Left hindlimb (tissue), 1 donor: ENCODE measurements around the gene TEC.

Experiments used
- DNase-seq: peaks from one replicate; pipeline ENCODE4 v3.0.0-alpha.2; 2018

Gene TEC

DNA sequence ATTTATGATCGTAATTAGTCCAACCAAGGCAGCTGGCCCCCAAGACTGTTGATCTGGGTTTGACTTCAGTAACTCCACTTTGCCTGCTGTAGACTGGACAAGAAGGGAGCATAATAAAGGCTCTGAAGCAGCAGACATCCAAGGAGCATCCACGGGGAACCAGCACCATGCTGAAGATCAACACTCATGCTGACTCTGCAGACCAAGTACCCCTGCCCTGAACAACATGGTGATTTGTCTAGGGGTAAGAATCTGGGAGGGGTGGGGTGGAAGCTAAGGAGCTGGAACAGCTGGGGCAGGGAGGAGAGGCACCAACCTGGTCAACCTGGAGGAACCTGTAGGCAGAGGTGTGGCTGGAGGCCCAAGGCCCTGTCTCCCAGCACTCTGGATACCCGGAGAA, 2.1 kb downstream of the TEC start:
- no peak for DNase-seq

DNA sequence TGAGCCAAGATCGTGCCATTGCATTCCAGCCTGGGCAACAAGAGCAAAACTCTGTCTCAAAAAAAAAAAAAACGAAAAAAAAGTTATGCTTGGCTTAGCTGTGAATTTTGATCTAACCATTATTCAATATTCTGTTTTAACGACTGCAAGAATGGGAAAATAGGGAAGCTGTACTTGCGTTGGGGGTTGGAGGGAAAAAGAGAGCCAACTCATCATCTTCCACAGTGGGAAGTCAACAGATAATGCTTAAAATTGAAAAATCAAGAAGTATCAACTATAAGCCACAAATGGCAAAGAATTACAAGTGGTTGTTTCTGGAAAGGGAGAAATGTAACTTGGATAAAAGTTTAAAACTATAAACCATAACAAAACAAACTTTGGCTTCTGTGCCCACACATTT, 2.9 kb downstream of the TEC start:
- DNase-seq, result no peak

DNA sequence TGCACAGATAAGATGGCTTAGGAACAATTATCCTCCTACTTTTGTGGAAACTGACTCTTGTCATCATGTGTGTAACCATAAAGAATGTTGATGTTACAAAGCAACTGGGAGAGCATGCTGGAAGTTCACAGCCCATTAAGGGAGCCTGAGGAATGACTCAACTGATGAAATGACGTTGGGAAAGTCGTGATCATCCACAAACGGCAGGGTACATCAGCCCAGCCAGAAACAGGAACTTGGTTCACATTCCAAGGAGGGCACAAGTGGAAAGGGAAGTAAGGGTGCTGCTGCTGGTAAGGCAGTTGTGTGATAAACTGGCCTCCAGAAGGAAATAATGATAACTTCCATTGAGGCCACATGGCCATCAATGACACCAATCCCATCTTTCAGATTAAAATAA, 6.7 kb downstream of the TEC start:
- no peak for DNase-seq

DNA sequence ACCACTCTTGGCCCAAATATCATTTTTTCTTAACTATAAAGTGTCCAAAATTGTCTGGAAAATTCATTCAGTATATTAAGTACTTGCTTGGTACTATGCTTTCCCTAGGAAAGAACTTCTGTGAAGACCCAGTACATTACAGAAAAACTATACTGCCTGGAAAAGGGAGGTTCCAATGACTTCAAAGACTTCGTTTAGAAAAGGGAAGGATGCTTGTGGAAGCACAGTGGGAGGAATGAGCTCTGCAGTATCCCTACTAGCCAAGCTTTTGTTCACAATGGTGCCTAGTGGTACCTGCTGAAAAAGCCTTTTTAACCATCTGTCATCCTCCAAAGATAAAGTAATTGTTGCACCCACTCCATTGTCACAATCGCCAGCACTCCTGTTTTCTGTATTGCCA, 7.2 kb downstream of the TEC start:
- DNase-seq, result no peak

DNA sequence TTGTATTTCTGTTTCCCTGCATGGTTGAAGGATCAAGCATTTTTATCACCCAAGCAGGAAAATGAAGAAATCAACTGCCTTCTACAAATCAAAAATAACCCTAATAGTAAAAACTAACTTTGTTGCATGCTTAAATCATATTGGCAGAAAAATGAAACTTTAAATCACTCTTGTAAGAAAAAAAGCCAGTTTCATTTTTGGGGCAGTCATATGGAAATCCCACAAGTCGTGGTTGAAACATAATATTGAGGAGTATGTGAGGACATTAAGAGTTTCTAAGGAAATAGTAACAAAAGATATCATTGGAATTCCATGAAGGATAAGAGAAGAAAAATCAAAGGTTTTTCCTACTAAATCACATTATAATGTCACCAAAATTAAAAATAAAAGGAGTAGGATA, 8.4 kb downstream of the TEC start:
- no peak for DNase-seq

DNA sequence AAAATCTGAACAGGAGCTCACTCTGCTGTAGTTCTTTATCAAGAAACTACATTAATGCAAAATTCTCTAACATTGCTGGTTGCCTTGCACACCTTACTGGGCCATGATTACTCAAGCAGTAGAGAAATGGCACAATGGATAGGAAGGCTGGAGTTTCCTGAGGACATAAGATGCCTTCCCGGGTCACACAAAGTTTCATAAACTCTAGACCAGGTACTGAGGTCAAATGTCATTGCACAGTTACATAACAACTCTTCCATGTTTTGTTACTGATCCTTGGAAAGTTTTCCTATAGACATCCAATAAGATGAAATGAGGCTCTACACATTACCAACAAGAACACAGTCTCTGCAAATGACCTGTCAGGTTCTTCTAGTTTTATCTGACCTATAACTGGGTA, 9.9 kb downstream of the TEC start:
- DNase-seq, result no peak

DNA sequence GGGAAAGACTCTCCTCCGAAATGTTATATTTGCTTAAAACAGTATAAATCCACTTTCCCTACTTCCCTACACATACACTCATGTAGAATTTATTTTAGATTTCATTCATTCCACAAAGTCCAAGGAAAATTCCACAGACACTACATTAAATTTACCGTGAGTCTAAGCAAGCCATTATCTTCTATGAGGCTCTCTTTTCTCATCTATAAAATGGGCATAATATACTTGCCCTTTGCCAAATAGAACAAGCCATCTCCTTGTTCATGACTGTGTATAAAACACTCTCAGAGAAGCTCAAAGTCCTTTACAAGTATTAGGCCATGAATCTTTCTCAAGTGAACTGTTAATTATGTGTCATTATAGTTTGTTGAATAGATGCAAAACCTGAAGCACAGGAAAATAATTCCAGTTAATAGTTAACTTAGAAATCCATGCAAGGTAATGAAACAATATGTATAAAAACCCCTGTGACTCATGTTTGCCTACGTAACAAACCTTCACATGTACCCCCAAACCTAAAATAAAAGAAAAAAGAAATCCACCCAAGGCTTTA, 10.7 kb downstream of the TEC start:
- no peak for DNase-seq

DNA sequence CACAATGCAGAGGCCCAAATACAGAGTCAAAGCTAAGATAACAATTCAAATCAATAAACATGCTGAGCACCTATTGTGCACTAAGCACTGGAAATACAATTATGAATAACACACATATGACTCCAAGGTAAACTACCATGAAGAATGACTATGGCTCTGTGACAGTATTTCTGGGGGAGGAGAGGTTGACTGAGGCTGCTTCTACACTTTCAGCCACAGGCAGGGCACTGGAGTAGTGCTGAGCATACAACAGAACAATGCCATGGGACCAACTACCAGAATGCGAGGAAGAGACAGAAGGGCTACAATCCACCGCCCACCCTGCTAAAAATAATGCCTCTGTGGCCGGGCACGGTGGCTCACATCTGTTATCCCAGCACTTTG, 13.7 kb downstream of the TEC start:
- no peak for DNase-seq

DNA sequence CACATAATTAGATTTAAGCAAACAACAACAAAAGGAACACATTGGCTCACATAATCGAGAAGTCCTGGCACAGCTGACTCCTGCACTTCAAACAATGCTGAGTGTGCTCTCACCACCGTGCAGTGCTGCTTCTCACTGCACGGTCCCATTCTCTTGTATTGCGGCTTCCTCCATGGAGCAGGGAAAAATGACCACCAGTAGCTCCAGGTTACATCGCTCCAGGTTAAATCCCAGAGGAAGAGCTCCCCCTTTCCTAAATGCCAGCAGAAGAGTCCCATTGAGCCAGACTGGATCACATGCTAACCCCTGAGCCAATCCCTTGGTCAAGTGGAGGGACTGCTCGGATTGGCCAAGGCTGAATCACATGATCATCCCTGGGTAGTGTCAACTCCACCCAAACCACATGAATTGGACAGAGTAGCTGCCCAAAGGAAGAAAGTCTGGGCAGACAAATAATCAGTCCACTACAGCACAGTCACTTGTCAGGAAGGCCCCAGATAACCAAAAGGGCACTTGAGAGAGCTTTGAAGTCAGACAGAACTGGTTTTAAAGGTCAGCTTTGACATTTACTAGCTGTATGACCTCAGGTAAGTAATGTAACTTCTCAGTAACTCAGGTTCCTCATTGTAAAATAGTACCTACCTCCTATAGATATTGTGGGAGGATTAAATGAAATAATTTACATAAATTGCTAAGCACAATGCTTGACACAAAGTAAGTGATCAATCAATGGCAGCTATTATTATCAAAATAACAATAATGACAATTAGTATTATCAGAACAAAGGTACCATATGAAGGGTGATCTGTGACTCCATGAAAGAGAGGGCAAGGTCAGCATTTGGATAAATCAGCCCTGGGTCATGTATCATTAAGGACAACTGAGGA, 14.3 kb downstream of the TEC start:
- no peak for DNase-seq

DNA sequence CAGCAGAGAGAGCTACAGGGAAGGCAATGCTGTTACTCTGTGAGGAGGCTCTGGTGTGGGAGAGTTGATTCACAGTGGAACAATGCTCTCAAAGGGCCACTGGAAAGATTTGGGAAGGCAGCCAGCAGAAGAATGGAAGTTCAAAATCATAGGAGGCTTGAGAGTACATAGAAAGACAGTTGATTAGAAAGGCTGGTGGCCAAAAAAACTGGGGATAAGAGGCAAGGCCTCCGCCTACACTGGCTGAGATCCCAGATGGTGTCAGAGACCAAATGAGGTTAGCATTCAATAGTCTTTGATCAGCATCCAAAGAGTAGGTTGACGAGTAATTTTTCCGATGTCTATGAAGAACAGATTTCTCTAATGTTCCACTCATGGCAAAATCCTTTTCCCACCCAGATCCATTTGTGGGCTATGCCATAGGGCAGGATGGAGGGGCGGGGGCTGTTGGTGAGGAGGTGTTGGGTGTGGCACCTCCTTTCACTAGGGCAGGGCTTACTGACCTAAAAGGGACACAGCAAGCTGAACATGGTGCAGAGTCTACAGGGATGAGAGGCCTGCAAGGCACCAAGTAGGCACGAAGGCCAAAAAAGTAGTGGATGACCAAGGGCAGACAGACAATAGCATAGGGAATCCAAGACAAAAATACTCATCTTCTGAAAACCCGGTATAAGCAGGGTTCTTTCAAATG, 15.1 kb downstream of the TEC start:
- DNase-seq, result peak; percentile 31

DNA sequence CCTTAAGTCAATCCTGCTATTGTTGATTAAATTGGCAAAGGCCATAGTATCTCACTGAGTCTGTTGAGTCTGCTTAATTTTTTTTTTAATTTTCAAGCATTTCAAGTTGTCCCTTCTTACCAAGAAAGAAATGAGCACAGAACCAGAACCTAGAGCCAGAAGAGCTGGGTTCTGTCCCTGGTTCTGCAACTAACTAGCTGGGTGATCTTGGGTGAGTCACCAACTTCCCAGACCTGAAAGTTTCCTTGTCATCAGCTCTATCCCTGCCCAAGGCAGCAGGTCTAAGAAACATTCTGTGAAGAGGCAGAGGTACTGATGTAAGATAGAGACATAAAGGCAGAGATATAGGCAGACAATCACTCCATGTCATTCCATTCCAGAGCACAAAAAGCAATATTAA, 17.3 kb downstream of the TEC start:
- DNase-seq, result no peak

DNA sequence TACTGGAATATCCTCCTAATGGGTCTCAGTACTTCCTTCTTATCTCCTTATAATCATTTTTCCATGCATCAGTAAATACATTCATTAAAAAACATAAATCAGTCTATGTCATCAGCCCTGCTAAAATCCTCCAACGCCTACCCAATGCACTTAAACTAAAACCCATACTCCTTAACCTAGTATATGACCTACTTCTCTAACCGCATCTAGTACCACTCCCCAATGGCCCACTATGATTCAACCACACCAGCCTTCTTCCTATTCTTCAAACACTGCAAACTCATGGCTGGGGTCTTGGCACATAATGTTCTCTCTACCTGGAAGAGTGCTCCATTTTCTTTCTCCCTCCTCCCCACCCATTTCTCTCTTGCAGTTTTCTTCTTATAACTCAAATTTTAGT, 18.7 kb downstream of the TEC start:
- no peak for DNase-seq

DNA sequence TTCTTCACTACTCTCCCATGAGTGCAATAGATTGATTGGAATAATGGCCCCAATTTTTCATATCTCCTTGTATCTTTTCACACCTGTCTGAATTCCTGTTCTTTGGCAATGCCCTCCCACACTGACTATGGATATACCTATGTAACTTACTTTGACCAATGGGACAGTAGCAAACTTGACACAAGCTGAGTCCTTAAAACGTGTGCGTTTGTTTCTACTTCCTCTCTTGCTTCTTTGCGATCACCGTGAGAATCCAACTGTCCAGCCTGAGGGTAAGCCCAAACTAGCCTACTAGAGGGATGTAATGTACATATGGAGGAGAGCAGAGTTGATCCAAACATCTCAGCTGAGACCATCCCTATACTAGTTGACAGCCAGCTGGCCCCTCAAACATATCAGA, 19.3 kb downstream of the TEC start:
- DNase-seq, result no peak

DNA sequence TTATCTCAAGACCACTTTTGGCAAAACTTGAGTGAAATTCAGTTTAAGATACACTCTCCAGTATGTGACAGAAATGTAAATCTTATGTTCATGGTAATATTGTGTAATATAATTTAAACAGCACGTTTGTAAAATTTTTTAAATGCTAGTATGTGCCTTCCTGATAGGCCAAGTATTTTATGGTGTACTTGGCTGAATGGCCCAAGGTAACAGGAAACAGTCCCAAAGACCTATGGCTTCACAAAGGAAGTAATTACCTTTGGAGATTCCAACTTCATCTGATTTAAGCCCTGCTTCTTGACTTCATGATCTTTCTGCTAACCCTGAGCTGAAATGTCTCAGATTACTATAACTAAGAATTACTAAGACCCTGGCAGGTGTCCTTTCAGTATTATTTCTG, 20.3 kb downstream of the TEC start:
- no peak for DNase-seq

DNA sequence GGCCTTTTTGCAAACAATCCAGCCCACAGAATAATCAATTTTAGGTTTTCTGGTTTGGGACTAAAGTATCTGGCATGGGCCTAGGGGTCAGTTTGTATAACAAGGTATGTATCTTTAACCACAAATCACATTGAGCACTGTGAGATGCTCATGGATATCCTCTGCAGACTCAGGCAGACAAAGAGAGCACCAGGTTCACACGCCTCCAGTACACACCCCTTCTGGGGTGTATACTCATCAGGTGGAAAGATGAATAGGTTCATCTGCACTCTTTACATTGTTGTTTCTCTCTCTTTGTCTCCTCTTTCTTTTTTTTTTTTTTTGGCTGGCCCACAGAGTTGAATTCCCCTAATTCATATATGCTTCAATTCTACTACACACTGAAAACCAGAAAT, 21.1 kb downstream of the TEC start:
- DNase-seq, result no peak

DNA sequence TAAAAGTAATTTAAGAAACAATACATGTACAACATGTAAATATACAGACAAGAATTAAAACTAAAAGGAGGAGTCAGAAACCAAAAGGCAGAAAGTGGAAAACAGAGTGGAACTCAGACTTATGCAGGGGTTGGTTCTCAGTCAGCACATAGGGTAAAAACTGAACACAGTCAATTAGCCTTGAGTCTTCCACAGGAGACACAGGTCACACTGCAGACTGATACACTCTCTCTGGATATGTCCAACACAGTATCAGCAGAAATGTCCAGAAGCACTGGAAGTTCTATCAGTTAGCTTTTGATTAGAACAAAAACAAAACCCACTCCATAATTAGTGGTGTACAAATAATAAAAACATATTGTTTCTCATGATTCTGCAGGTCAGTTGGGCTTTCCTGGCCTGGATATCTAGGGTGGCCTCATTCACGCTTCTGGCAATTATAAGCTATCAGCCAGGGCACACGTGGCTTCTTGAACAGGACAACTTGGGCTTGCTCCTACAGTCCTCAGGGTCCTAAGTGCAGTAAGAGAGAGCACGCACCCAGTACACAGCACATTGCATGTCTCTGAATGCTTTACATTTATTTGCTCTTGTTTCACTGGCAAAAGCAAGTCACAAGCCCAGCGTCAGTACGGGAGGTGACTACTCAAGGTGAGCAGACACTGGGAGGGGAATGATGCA, 21.6 kb downstream of the TEC start:
- no peak for DNase-seq

DNA sequence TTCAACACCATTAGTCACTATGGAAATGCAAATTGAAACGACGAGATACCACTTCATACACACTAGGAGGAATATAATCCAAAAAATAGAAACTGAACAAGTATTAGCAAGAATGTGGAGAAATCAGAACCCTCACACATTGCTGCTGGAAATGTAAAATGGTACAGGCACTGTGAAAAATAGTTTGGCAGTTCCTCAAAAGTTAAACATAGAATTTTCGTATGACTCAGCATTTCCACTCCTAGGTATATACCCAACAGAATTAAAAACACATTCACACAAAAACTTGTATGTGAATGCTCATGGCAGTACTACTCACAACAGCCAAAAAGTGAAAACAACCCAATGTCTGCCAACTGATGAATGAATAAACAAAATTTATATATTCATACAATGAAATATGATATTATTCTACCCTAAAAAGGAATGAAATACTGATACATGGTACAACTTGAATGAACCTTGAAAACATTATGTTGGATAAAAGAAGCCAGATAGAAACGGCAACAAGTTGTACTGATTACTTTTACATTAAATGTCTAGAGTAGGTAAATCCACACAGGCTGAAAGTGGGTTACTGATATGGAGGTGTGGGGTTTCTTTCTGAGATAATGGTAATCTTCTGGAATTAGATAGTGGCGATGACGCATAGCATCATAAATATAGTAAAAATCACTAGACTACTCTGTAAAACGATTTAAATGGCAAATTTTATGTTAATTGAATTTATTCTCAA, 22.3 kb downstream of the TEC start:
- no peak for DNase-seq

DNA sequence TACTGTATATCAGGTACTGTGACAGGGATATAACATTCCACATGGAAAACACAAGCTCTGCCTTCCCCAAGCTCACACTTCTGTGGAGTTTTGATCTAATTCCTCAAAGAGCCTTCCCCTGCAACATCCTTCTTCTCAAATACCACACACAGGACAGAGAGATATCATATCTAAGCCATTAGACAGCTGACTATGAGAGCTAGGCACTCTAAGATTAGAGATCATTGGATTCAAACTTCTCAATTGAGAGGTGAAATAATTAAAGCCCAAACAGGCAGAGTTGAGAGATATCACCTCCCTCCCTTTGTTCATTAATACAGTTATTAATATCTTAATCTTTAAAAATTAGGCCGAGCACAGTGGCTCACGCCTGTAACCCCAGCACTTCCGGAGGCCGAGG, 25.0 kb downstream of the TEC start:
- DNase-seq, result no peak

DNA sequence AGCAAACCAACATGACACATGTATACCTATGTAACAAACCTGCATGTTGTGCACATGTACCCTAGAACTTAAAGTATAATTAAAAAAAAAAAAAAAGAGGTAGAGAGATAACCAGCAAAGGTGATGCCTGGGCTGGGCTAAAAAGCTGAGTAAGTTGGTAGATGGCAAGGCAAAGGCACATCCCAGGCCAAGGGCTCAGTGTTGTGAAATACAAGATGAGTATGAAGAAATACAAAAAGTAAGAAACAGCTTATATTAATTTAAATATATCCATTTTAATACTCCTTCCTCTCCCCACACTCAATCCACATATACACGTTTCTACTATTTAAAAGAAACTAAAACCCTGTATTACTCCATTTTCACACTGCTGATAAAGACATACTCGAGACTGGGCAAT, 25.8 kb downstream of the TEC start:
- no peak for DNase-seq

DNA sequence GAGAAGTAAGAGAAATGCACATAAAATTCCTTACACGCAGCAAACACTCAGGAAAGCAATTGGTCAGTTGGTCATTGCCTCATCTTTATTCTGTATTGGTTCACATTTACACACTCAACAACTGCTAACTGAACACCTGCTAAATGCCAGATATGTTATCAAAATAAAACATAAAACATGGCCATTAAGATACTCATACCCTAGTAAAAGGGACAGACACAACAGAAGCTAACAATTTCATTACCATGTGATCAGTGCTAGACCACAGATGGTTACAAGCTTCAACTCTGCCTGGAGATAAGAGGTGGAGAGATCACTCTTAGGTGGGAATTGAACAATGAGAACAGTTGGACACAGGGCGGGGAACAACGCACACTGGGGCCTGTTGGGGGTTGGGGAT, 26.2 kb downstream of the TEC start:
- no peak for DNase-seq

DNA sequence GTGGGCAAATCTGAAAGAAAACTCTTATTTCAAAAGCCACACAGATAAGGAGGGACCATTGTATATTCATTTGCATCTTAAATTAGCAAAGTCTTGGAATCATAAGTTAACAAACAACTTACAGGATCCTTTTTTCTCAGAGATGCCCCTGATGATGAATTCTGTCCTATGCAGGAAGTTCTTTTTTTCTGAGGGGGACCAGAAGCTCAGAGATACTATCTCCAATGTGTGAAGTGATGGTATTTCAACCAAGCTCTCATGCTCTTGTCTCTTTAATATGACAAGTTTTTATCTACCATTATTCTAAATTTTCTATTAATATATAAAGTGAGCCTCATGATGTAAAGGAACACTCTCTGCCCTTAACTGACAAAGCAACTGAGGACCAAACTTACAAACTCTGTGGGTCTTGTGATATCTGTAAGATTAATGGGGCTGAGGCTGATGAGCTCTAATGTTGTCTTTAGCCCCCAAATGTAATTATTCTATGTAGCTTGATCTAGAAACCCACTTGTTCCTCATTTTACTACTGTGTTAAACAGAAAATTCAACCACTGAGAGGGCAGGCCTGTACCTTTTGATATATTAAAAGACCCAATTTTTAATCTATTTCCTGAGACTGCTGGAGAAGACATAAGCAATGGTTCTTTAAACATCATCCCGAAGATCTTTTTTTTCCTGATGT, 27.0 kb downstream of the TEC start:
- no peak for DNase-seq

DNA sequence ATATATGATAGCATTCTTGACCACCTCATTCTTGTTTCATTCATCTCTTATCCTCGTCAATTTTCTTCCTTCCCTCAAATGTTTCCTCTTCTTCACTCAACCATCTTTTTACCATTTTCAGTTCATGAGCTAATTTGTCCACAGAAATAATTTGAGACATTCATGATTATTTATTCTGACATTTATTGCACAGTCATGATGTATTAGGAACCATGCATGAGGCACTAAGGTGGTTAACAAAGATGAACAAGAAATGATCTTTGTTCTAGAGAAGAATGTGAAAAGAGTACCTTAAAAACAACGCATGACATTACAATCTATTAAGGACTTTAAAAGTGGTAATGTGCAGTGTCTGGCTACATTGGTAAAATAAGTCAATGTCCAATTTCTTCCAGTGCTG, 27.9 kb downstream of the TEC start:
- no peak for DNase-seq
